Prostate gland (tissue), 2 donors: Measurements from ENCODE around the gene CD48.

Experiments used
- POLR2A ChIP-seq: fragments of 450-650 bp; IDR thresholded peaks from one replicate; pipeline ENCODE4 v1.6.1; 2016; ENCODE audit warnings: antibody characterized with exemption, mild to moderate bottlenecking
- POLR2AphosphoS5 ChIP-seq: sonication (generic); formaldehyde crosslinking; IDR thresholded peaks from one replicate; pipeline ENCODE4 v1.6.1; 2017; ENCODE audit warnings: antibody characterized with exemption
- TF ChIP-seq, protein P1 (sequence below), 4 experiments: fragments of 200-600 bp in 2 of 4; fragments of 450-650 bp in 2 of 4; sonication (generic) in 2 of 4; IDR thresholded peaks; 1 replicate in 3 of 4; 2 replicates in 1 of 4; pipeline ENCODE4 v1.5.1; 2016 to 2019; ENCODE audit warnings: antibody characterized with exemption in 4 of 4, mild to moderate bottlenecking in 2 of 4, moderate library complexity in 2 of 4

DNA sequence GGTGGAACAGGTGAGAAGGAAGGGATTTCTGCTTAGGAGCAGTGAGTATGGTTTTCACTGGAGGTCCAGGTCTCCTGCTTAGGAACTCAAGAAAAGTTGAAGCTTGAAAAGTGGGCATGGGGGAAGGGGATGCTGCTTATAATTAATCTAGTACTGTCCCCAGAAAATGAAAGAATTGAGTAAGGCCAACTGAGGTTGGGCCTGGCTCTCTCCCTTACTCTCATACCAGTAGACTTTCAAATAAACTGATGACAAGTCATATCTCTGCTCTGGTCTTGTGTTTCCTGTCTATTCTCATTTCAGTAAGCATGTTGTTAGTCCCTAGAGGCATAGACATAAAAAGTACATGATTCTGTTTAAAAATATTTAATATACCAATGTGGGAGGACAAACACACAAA is 26.4 kb downstream of the CD48 start:
- TF ChIP-seq, protein P1, sequence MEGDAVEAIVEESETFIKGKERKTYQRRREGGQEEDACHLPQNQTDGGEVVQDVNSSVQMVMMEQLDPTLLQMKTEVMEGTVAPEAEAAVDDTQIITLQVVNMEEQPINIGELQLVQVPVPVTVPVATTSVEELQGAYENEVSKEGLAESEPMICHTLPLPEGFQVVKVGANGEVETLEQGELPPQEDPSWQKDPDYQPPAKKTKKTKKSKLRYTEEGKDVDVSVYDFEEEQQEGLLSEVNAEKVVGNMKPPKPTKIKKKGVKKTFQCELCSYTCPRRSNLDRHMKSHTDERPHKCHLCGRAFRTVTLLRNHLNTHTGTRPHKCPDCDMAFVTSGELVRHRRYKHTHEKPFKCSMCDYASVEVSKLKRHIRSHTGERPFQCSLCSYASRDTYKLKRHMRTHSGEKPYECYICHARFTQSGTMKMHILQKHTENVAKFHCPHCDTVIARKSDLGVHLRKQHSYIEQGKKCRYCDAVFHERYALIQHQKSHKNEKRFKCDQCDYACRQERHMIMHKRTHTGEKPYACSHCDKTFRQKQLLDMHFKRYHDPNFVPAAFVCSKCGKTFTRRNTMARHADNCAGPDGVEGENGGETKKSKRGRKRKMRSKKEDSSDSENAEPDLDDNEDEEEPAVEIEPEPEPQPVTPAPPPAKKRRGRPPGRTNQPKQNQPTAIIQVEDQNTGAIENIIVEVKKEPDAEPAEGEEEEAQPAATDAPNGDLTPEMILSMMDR (IDR thresholded peaks at IDR 0.05), result no peak
- no peak for TF ChIP-seq POLR2A
- TF ChIP-seq POLR2AphosphoS5, result no peak
